Measurements from ENCODE around the gene FAIM2. TPM values are rescaled to one million over a fixed set of nuclear protein-coding genes. Genes with fewer than 3 reads are reported as not detected.

FAIM2 gene
- total and polyA plus RNA-seq, 9 of the 15 experiments (the other 6 are each of a cell fraction or from before 2014, with no cell fraction given) = 0.01 to 0.10 TPM; not detected in 7

- H2AFZ ChIP-seq (ENCODE audit: low read depth, low read length) = peak overlapping the region; percentile 92
- ChIA-PET CTCF (ENCODE audit: low intra/inter-chr PET ratio) (interaction anchor here (0.6 to 0.9 kb wide), 2 partner anchors 77 to 86 kb away, joined by 3 to 4 read pairs; no protein-coding TSS in a partner anchor), POLR2A (interaction anchor here (0.6 to 1.9 kb wide), 3 partner anchors 12 to 60 kb away, joined by 4 to 12 read pairs (median 10); no protein-coding TSS in a partner anchor)
- no peak overlapping the region; a peak in 1 of 4 replicates for H3K9ac ChIP-seq (ENCODE audit: insufficient read depth in 1 of 2, low read depth in 2 of 2, low read length in 2 of 2)
- no peak for ATAC-seq
- no peaks in the 10 kb centered on the region for H3K9me1 ChIP-seq (ENCODE audit: control insufficient read depth, insufficient read depth, low read length)
- H3K9me3 ChIP-seq (replicated peaks; ENCODE audit: control insufficient read depth, insufficient read depth, low read depth, low read length) = no peaks in the 10 kb centered on the region
- BruUV-seq (replicated peaks) = no TSS peak
- no peaks in the 10 kb centered on the region for H4K20me1 ChIP-seq (replicated peaks; ENCODE audit: control insufficient read depth, insufficient read depth, low read length)
- H3K27ac ChIP-seq (ENCODE audit: extremely low read depth, low read depth, low read length) = peak overlapping the region; percentile 35; the same call in 1 of the 3 replicates
- H3K36me3 ChIP-seq (ENCODE audit: control insufficient read depth, insufficient read depth, low read length) = no peaks in the 10 kb centered on the region
- 52% methylated on average over 3 of the region's 3 CpGs for WGBS (ENCODE audit: insufficient coverage, low coverage, missing lambda C conversion rate)
- DNase-seq (ENCODE audit: extremely low read depth in 1 of 4, low spot score in 3 of 4) = no peak
- no peak overlapping the region for H3K4me3 ChIP-seq
- H3K4me2 ChIP-seq (ENCODE audit: insufficient read depth, low read length) = no peak overlapping the region
- intact Hi-C loops (cut with micrococcal nuclease) (loop anchor here (5.0 kb wide), 2 partner anchors 77 to 167 kb away; no protein-coding TSS in a partner anchor), in situ Hi-C loops (cut with MboI) (no loop called here)
- no peaks in the 10 kb centered on the region for H3K27me3 ChIP-seq (ENCODE audit: control insufficient read depth in 2 of 2, insufficient read depth in 2 of 2, low read length in 2 of 2)
- peaks cover 14 to 18% of the 10 kb centered on the region in 2 experiments; a peak in 4 of 5 replicates for H3K4me1 ChIP-seq (replicated peaks in 1 of 2; ENCODE audit: control insufficient read depth in 2 of 2, insufficient read depth in 2 of 2, low read length in 2 of 2)
- FAIRE-seq = no peak
- H3K79me2 ChIP-seq (ENCODE audit: control insufficient read depth, insufficient read depth, low read length) = no peaks in the 10 kb centered on the region
- TF ChIP-seq CREB3L1 (IDR thresholded peaks at IDR 0.05; ENCODE audit: borderline replicate concordance, low read depth) (no peak), MCM7 (IDR thresholded peaks at IDR 0.05) (no peak), RCOR1 (IDR thresholded peaks at IDR 0.05; ENCODE audit: borderline replicate concordance in 1 of 2, low read depth in 2 of 2, low read length in 2 of 2) (no peak), ZBTB1 (CRISPR knock-in tag; IDR thresholded peaks at IDR 0.05; ENCODE audit: borderline replicate concordance, low read depth) (no peak), TFE3 (CRISPR knock-in tag; IDR thresholded peaks at IDR 0.05) (no peak), ZEB2 (IDR thresholded peaks at IDR 0.05) (no peak), ZKSCAN8 (CRISPR knock-in tag; IDR thresholded peaks at IDR 0.05) (no peak), NR1H2 (CRISPR knock-in tag; IDR thresholded peaks at IDR 0.05) (no peak), GTF3C2 (IDR thresholded peaks at IDR 0.05; ENCODE audit: borderline replicate concordance, extremely low read depth, insufficient read length) (no peak), FOXK1 (CRISPR knock-in tag; IDR thresholded peaks at IDR 0.05; ENCODE audit: borderline replicate concordance) (no peak), E2F6 (IDR thresholded peaks at IDR 0.05; ENCODE audit: borderline replicate concordance in 1 of 2, extremely low read depth in 1 of 2, insufficient read depth in 1 of 2, insufficient read length in 1 of 2, low read depth in 1 of 2, low read length in 1 of 2, poor library complexity in 1 of 2, severe bottlenecking in 1 of 2) (no peak), ZNF639 (CRISPR knock-in tag; conservative IDR thresholded peaks at IDR 0.05 in 1 of 2, IDR thresholded peaks at IDR 0.05 in 1 of 2) (no peak)
Observed at GRCh38 chr12:49944718-49945117, 41.0 kb upstream of the FAIM2 start.
